NT2/D1 (cell line): ENCODE results near the gene CNOT2.
A peak's percentile ranks its signal among the peaks of the same experiment; 100 is the strongest.

Experiments used
- DNase-seq: peaks from one replicate; pipeline ENCODE4 v3.0.0-alpha.2; 2011; ENCODE audit warnings: low read depth, low spot score
- H3K27me3 ChIP-seq: 2 replicates; pipeline ENCODE4 v1.6.0; 2011; ENCODE audit warnings: mild to moderate bottlenecking; ENCODE audit not compliant: insufficient read length, insufficient read depth
- H3K36me3 ChIP-seq: 2 replicates; pipeline ENCODE4 v1.6.1; 2011; ENCODE audit warnings: mild to moderate bottlenecking, low read length, mixed read lengths; ENCODE audit not compliant: insufficient read depth, insufficient read length
- H3K4me1 ChIP-seq: 2 replicates; pipeline ENCODE4 v1.5.1; 2011; ENCODE audit not compliant: insufficient read depth, insufficient read length
- H3K4me3 ChIP-seq: 2 replicates; pipeline ENCODE4 v1.5.1; 2011; ENCODE audit warnings: low read depth; ENCODE audit not compliant: insufficient read length
- H3K9ac ChIP-seq: 2 replicates; pipeline ENCODE4 v1.6.0; 2011; ENCODE audit warnings: low read depth; ENCODE audit not compliant: insufficient read length
- H3K9me3 ChIP-seq: 2 replicates; pipeline ENCODE4 v1.5.1; 2011; ENCODE audit warnings: mild to moderate bottlenecking, low read length; ENCODE audit not compliant: insufficient read depth
- SUZ12 ChIP-seq: IDR thresholded peaks from 2 replicates; pipeline ENCODE4 v1.6.1; 2011; ENCODE audit not compliant: insufficient read length, insufficient read depth; ENCODE audit errors: extremely low read depth
- YY1 ChIP-seq: IDR thresholded peaks from 2 replicates; pipeline ENCODE4 v1.6.1; 2011; ENCODE audit not compliant: insufficient read length, insufficient read depth
- ZNF274 ChIP-seq: IDR thresholded peaks from 2 replicates; pipeline ENCODE4 v1.6.1; 2011; ENCODE audit warnings: mild to moderate bottlenecking, low read depth, low read length

The CNOT2 gene

GRCh38 chr12:70242695-70243509 is at the start of gene CNOT2:
CNOT2 (plus strand) TSS chr12:70243433; CDS start chr12:70278227, 34,794 bp downstream.
- Histone ChIP-seq H3K9me3 (no peaks in the 10 kb centered on the region), H3K9ac (peak within 1 kb of the TSS; percentile 98), H3K4me1 (no peaks in the 10 kb centered on the region), H3K27me3 (no peaks in the 10 kb centered on the region), H3K36me3 (peaks cover 45% of the 10 kb centered on the region), H3K4me3 (peak within 1 kb of the TSS; percentile 98)
- TF ChIP-seq ZNF274 (no peak), YY1 (peak; percentile 86), SUZ12 (no peak)
- peak; percentile 89 for DNase-seq

GRCh38 chr12:70194076-70194475 is 49.2 kb upstream of the CNOT2 start:
- TF ChIP-seq YY1 (no peak), SUZ12 (no peak), ZNF274 (no peak)
- H3K9me3 ChIP-seq = no peaks in the 10 kb centered on the region
- no peak for DNase-seq
- no peaks in the 10 kb centered on the region for H3K36me3 ChIP-seq
- H3K4me1 ChIP-seq = no peaks in the 10 kb centered on the region
- no peak overlapping the region for H3K9ac ChIP-seq
- no peaks in the 10 kb centered on the region for H3K27me3 ChIP-seq
- no peak overlapping the region for H3K4me3 ChIP-seq

- no peak for DNase-seq
- no peak overlapping the region for H3K9ac ChIP-seq
- TF ChIP-seq YY1 (no peak), ZNF274 (no peak), SUZ12 (no peak)
Measured at GRCh38 chr12:70196811-70197281, 46.4 kb upstream of the CNOT2 start.

GRCh38 chr12:70197345-70197744 is 45.9 kb upstream of the CNOT2 start:
- TF ChIP-seq ZNF274 (no peak), YY1 (no peak), SUZ12 (no peak)
- no peaks in the 10 kb centered on the region for H3K36me3 ChIP-seq
- no peak overlapping the region for H3K9ac ChIP-seq
- no peaks in the 10 kb centered on the region for H3K27me3 ChIP-seq
- H3K9me3 ChIP-seq = no peaks in the 10 kb centered on the region
- no peaks in the 10 kb centered on the region for H3K4me1 ChIP-seq
- no peak overlapping the region for H3K4me3 ChIP-seq
- DNase-seq = no peak

More at GRCh38 chr12:70196811-70197281, 46.4 kb upstream of the CNOT2 start:
- Histone ChIP-seq H3K4me3 (no peak overlapping the region), H3K4me1 (no peaks in the 10 kb centered on the region), H3K27me3 (no peaks in the 10 kb centered on the region), H3K9me3 (no peaks in the 10 kb centered on the region), H3K36me3 (no peaks in the 10 kb centered on the region)

GRCh38 chr12:70213707-70214106 is 29.5 kb upstream of the CNOT2 start:
- H3K4me3 ChIP-seq = no peak overlapping the region
- TF ChIP-seq YY1 (no peak), ZNF274 (no peak), SUZ12 (no peak)
- no peak for DNase-seq
- no peaks in the 10 kb centered on the region for H3K36me3 ChIP-seq
- peaks cover 13% of the 10 kb centered on the region for H3K9me3 ChIP-seq
- H3K27me3 ChIP-seq = no peaks in the 10 kb centered on the region
- no peaks in the 10 kb centered on the region for H3K4me1 ChIP-seq
- no peak overlapping the region for H3K9ac ChIP-seq

- Histone ChIP-seq H3K9ac (no peak overlapping the region), H3K9me3 (peaks cover 10% of the 10 kb centered on the region), H3K4me3 (no peak overlapping the region), H3K27me3 (no peaks in the 10 kb centered on the region), H3K4me1 (no peaks in the 10 kb centered on the region), H3K36me3 (no peaks in the 10 kb centered on the region)
- no peak for DNase-seq
- TF ChIP-seq ZNF274 (no peak), SUZ12 (no peak), YY1 (no peak)
Measured at GRCh38 chr12:70214972-70215617, 28.1 kb upstream of the CNOT2 start.

- no peak for DNase-seq
- Histone ChIP-seq H3K9me3 (peaks cover 7% of the 10 kb centered on the region; the same call in 1 of the 2 replicates), H3K9ac (no peak overlapping the region), H3K27me3 (no peaks in the 10 kb centered on the region), H3K36me3 (no peaks in the 10 kb centered on the region), H3K4me1 (no peaks in the 10 kb centered on the region), H3K4me3 (no peak overlapping the region)
- TF ChIP-seq ZNF274 (no peak), YY1 (no peak), SUZ12 (no peak)
Measured at GRCh38 chr12:70217416-70217815, 25.8 kb upstream of the CNOT2 start.
